K562 (cell line): ENCODE data around the gene GABPB2. TPM values are rescaled to one million over a fixed set of nuclear protein-coding genes. Genes with fewer than 3 reads are reported as not detected.

ENCODE experiments used
- HBP1 ChIP-seq: fragments of 450-650 bp; formaldehyde crosslinking; IDR thresholded peaks from 2 replicates; pipeline ENCODE4 v1.4.0; 2022; ENCODE audit warnings: missing genetic modification characterization
- HDAC8 ChIP-seq: fragments of 450-650 bp; IDR thresholded peaks from 2 replicates; pipeline ENCODE4 v1.6.1; 2016; ENCODE audit warnings: mild to moderate bottlenecking, missing genetic modification characterization, moderate library complexity, missing compliant biosample characterization
- MAZ ChIP-seq, 2 experiments: fragments of 450-650 bp in 1 of 2; sonication (generic) in 1 of 2; formaldehyde crosslinking; IDR thresholded peaks in 1 of 2; conservative IDR thresholded peaks in 1 of 2; 2 replicates each; pipeline versions ENCODE4 v1.4.0 to v1.5.0; 2020; ENCODE audit warnings: mild to moderate bottlenecking in 1 of 2, missing genetic modification reagents in 1 of 2
- NR2C1 ChIP-seq, 2 experiments: fragments of 450-650 bp; IDR thresholded peaks; 2 replicates each; pipeline ENCODE4 v1.6.1; 2017; ENCODE audit warnings: mild to moderate bottlenecking in 2 of 2, antibody characterized with exemption in 1 of 2, inconsistent platforms in 1 of 2, missing compliant biosample characterization in 1 of 2, missing genetic modification characterization in 1 of 2
- PML ChIP-seq: IDR thresholded peaks from 2 replicates; pipeline ENCODE4 v1.6.1; 2012; ENCODE audit warnings: low read length, inconsistent platforms
- SP2 ChIP-seq: IDR thresholded peaks from 2 replicates; pipeline ENCODE4 v1.6.1; 2011; ENCODE audit warnings: mild to moderate bottlenecking, low read depth, low read length, moderate library complexity; ENCODE audit not compliant: poor library complexity, severe bottlenecking; ENCODE audit errors: extremely low read depth
- SUPT5H ChIP-seq: fragments of 450-650 bp; IDR thresholded peaks from 2 replicates; pipeline ENCODE4 v1.6.1; 2016
- TARDBP ChIP-seq: fragments of 450-650 bp; IDR thresholded peaks from 2 replicates; pipeline ENCODE4 v1.6.1; 2016
- UBTF ChIP-seq, 2 experiments: IDR thresholded peaks; 2 replicates each; pipeline ENCODE4 v1.6.1; 2012; ENCODE audit warnings: improper control_type of control experiment in 2 of 2, low read depth in 2 of 2, low read length in 2 of 2, borderline replicate concordance in 1 of 2
- ZNF318 ChIP-seq, 2 experiments: fragments of 450-650 bp; IDR thresholded peaks; 2 replicates each; pipeline ENCODE4 v1.6.1; 2016; ENCODE audit warnings: mild to moderate bottlenecking in 2 of 2, borderline replicate concordance in 1 of 2, low read depth in 1 of 2, moderate library complexity in 1 of 2
- ZNF699 ChIP-seq: fragments of 250-450 bp; sonication (Bioruptor Pico); IDR thresholded peaks from 2 replicates; pipeline ENCODE4 v1.8.0; 2021; ENCODE audit warnings: mild to moderate bottlenecking, moderate library complexity; ENCODE audit not compliant: insufficient replicate concordance
- polyA plus RNA-seq, 8 experiments: library from polyadenylated mRNA; depleted of rRNA in 4 of 8; stranded (reverse) in 5 of 8; unstranded in 3 of 8; fragments of >200 nt; fragmentation: Nextera tagmentation in 2 of 8; fragmentation: Illumina TruSeq in 1 of 8; extraction: Ambion mirVana in 2 of 8; extraction: Trizol in 1 of 8; gene quantifications; 2 replicates each; pipeline versions ENCODE4 v1.2.1 to v1.2.3, GENCODE V29; 2011 to 2014; ENCODE audit warnings: inconsistent platforms in 1 of 8, missing spikeins in 1 of 8
- total RNA-seq, 7 experiments: library from RNA; depleted of rRNA in 6 of 7; stranded (reverse); fragments of >200 nt in 6 of 7; fragmentation: Illumina TruSeq in 2 of 7; extraction: Trizol in 2 of 7; gene quantifications; 2 replicates each; pipeline versions ENCODE4 v1.2.1 to v1.2.3, GENCODE V29; 2011 to 2021; ENCODE audit warnings: low replicate concordance in 1 of 7

The GABPB2 gene
- total and polyA plus RNA-seq, 9 of the 15 experiments (the other 6 are each of a cell fraction or from before 2014, with no cell fraction given) = 2.2 to 13.3 (median 6.1) TPM

- TF ChIP-seq HDAC8 (tag) (no peak), ZNF699 (CRISPR knock-in tag) (no peak), TARDBP (peak; percentile 90), SP2 (no peak), HBP1 (CRISPR knock-in tag) (no peak), MAZ (CRISPR knock-in tag; conservative IDR thresholded peaks at IDR 0.05 in 1 of 2, IDR thresholded peaks at IDR 0.05 in 1 of 2) (no peak; a peak in 2 of 4 replicates), NR2C1 (IDR thresholded peaks at IDR 0.05) (peak; percentile 95), NR2C1 (tag; IDR thresholded peaks at IDR 0.05) (peak; percentile 96), ZNF318 (IDR thresholded peaks at IDR 0.05; ENCODE audit: borderline replicate concordance in 1 of 2, low read depth in 1 of 2) (no peak), SUPT5H (peak; percentile 76), UBTF (IDR thresholded peaks at IDR 0.05; ENCODE audit: borderline replicate concordance in 1 of 2, low read depth in 2 of 2, low read length in 2 of 2) (0 out of 4 replicates have a peak, but pooled peaks have one; percentile 32 to 44), PML (peak; percentile 11; the same call in 1 of the 2 replicates)
Observed at GRCh38 chr1:151165738-151166504, 95.4 kb downstream of the GABPB2 start, which contains the start of the genes LYSMD1 and SCNM1 (continued).
